ENCODE measurements around the gene DCN.

GRCh38 chr12:91194500-91194899 lies 11.9 kb upstream of the DCN start:
- TF ChIP-seq, protein P1, sequence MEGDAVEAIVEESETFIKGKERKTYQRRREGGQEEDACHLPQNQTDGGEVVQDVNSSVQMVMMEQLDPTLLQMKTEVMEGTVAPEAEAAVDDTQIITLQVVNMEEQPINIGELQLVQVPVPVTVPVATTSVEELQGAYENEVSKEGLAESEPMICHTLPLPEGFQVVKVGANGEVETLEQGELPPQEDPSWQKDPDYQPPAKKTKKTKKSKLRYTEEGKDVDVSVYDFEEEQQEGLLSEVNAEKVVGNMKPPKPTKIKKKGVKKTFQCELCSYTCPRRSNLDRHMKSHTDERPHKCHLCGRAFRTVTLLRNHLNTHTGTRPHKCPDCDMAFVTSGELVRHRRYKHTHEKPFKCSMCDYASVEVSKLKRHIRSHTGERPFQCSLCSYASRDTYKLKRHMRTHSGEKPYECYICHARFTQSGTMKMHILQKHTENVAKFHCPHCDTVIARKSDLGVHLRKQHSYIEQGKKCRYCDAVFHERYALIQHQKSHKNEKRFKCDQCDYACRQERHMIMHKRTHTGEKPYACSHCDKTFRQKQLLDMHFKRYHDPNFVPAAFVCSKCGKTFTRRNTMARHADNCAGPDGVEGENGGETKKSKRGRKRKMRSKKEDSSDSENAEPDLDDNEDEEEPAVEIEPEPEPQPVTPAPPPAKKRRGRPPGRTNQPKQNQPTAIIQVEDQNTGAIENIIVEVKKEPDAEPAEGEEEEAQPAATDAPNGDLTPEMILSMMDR (IDR thresholded peaks at IDR 0.05; ENCODE audit: low read depth, low read length, poor library complexity, severe bottlenecking): no peak
- TF ChIP-seq EZH2phosphoT487 (IDR thresholded peaks at IDR 0.05; ENCODE audit: borderline replicate concordance, low read length): no peak

All from DOHH2 (cell line).